ENCODE data around the gene PAQR5.
"Not testable (repeated sequence)": the region's sequence is repeated elsewhere in the genome, so short reads cannot be mapped to it uniquely, and the experiment has no call there.

The PAQR5 gene

GRCh38 chr15:69293741-69294615 lies 4.7 kb upstream of the PAQR5 start:
- no peak for DNase-seq (ENCODE audit: low spot score)

- DNase-seq (ENCODE audit: low spot score), result no peak
Measured at GRCh38 chr15:69296606-69297005, 2.1 kb upstream of the PAQR5 start.

GRCh38 chr15:69297642-69298353 lies 914 bp upstream of the PAQR5 start:
- no peak for DNase-seq (ENCODE audit: low spot score)

- no peak for DNase-seq (ENCODE audit: low spot score)
Measured at GRCh38 chr15:69298354-69298696, 387 bp upstream of the PAQR5 start.

GRCh38 chr15:69299451-69299886 lies 757 bp downstream of the PAQR5 start:
- no peak for DNase-seq (ENCODE audit: low spot score)

GRCh38 chr15:69299943-69300588 lies 1.4 kb downstream of the PAQR5 start:
- no peak for DNase-seq (ENCODE audit: low spot score)

- not testable (repeated sequence) for DNase-seq (ENCODE audit: low spot score)
Measured at GRCh38 chr15:69301101-69301500, 2.4 kb downstream of the PAQR5 start.

GRCh38 chr15:69302087-69302486 lies 3.4 kb downstream of the PAQR5 start:
- DNase-seq (ENCODE audit: low spot score), result not testable (repeated sequence)

GRCh38 chr15:69302929-69303328 lies 4.2 kb downstream of the PAQR5 start:
- DNase-seq (ENCODE audit: low spot score), result no peak

GRCh38 chr15:69303337-69304181 lies 4.8 kb downstream of the PAQR5 start:
- no peak for DNase-seq (ENCODE audit: low spot score)

GRCh38 chr15:69304182-69304545 lies 5.5 kb downstream of the PAQR5 start:
- no peak for DNase-seq (ENCODE audit: low spot score)

- DNase-seq (ENCODE audit: low spot score), result no peak
Measured at GRCh38 chr15:69305204-69305931, 6.7 kb downstream of the PAQR5 start.

GRCh38 chr15:69305933-69306568 lies 7.3 kb downstream of the PAQR5 start:
- DNase-seq (ENCODE audit: low spot score), result no peak

GRCh38 chr15:69307939-69308338 lies 9.2 kb downstream of the PAQR5 start:
- DNase-seq (ENCODE audit: low spot score), result no peak

- DNase-seq (ENCODE audit: low spot score), result no peak
Measured at GRCh38 chr15:69308949-69309348, 10.2 kb downstream of the PAQR5 start.

- no peak for DNase-seq (ENCODE audit: low spot score)
Measured at GRCh38 chr15:69311319-69311721, 12.6 kb downstream of the PAQR5 start.

GRCh38 chr15:69313432-69314000 lies 14.8 kb downstream of the PAQR5 start:
- DNase-seq (ENCODE audit: low spot score), result no peak

GRCh38 chr15:69314131-69314530 lies 15.4 kb downstream of the PAQR5 start:
- no peak for DNase-seq (ENCODE audit: low spot score)

- no peak for DNase-seq (ENCODE audit: low spot score)
Measured at GRCh38 chr15:69314736-69315135, 16.0 kb downstream of the PAQR5 start.

- no peak for DNase-seq (ENCODE audit: low spot score)
Measured at GRCh38 chr15:69315402-69316110, 16.8 kb downstream of the PAQR5 start.
